Keratinocyte (primary cell): ENCODE data around the gene SASH1. TPM values are rescaled to one million over a fixed set of nuclear protein-coding genes. Genes with fewer than 3 reads are reported as not detected.

Experiments used
- DNase-seq: peaks from one replicate; pipeline ENCODE4 v3.0.0-alpha.2; 2011; ENCODE audit warnings: low read depth, missing footprints, low spot score
- FAIRE-seq: peaks from 2 replicates; lab custom pipeline; 2011; peaks lifted over from hg19 to GRCh38; lab: Jason Lieb, UNC
- H2AFZ ChIP-seq: 2 replicates; pipeline ENCODE4 v1.6.0; 2012; ENCODE audit warnings: low read length, control low read depth, inconsistent platforms; ENCODE audit not compliant: control insufficient read depth
- H3K27ac ChIP-seq: 2 replicates; pipeline ENCODE4 v1.5.1; 2011; ENCODE audit warnings: low read length; ENCODE audit not compliant: control insufficient read depth, insufficient read depth
- H3K27me3 ChIP-seq: 3 replicates; pipeline ENCODE4 v1.6.0; 2011; ENCODE audit warnings: low read length; ENCODE audit not compliant: control insufficient read depth, insufficient read depth; ENCODE audit errors: extremely low read depth
- H3K36me3 ChIP-seq, 2 experiments: 2 replicates in 1 of 2; 3 replicates in 1 of 2; pipeline ENCODE4 v1.5.1; 2011; ENCODE audit warnings: low read length in 2 of 2, mild to moderate bottlenecking in 1 of 2; ENCODE audit not compliant: control insufficient read depth in 2 of 2, insufficient read depth in 2 of 2; ENCODE audit errors: extremely low read depth in 1 of 2
- H3K4me1 ChIP-seq: 3 replicates; pipeline ENCODE4 v1.5.1; 2011; ENCODE audit warnings: low read length; ENCODE audit not compliant: control insufficient read depth, insufficient read depth; ENCODE audit errors: extremely low read depth
- H3K4me2 ChIP-seq: 3 replicates; pipeline ENCODE4 v1.6.0; 2011; ENCODE audit warnings: low read depth, low read length; ENCODE audit not compliant: control insufficient read depth, insufficient read depth; ENCODE audit errors: extremely low read depth
- H3K4me3 ChIP-seq, 3 experiments: fragments of 200-600 bp in 1 of 3; sonication (generic) in 1 of 3; 2 replicates in 2 of 3; 3 replicates in 1 of 3; pipeline ENCODE4 v1.5.1; 2011 to 2016; ENCODE audit warnings: low read length in 3 of 3, mild to moderate bottlenecking in 3 of 3, control low read depth in 2 of 3, inconsistent platforms in 1 of 3, low read depth in 1 of 3, mixed read lengths in 1 of 3, mixed run types in 1 of 3, moderate library complexity in 1 of 3; ENCODE audit not compliant: control insufficient read depth in 2 of 3, insufficient read depth in 2 of 3; ENCODE audit errors: extremely low read depth in 1 of 3
- H3K79me2 ChIP-seq: 2 replicates; pipeline ENCODE4 v1.6.0; 2012; ENCODE audit warnings: low read length; ENCODE audit not compliant: control insufficient read depth, insufficient read depth
- H3K9ac ChIP-seq: 3 replicates; pipeline ENCODE4 v1.6.0; 2011; ENCODE audit warnings: low read length; ENCODE audit not compliant: control insufficient read depth, insufficient read depth; ENCODE audit errors: extremely low read depth
- H3K9me1 ChIP-seq: 3 replicates; pipeline ENCODE4 v1.6.0; 2011; ENCODE audit warnings: low read length; ENCODE audit not compliant: control insufficient read depth, insufficient read depth; ENCODE audit errors: extremely low read depth
- H3K9me3 ChIP-seq: 2 replicates; pipeline ENCODE4 v1.5.1; 2012; ENCODE audit warnings: low read depth, low read length; ENCODE audit not compliant: control insufficient read depth
- H4K20me1 ChIP-seq: 3 replicates; pipeline ENCODE4 v1.6.0; 2011; ENCODE audit warnings: low read length; ENCODE audit not compliant: control insufficient read depth, insufficient read depth; ENCODE audit errors: extremely low read depth
- EZH2 ChIP-seq: IDR thresholded peaks from one replicate; pipeline ENCODE4 v1.6.1; 2012; ENCODE audit warnings: inconsistent platforms, mild to moderate bottlenecking, low read length, moderate library complexity
- dilution Hi-C: fragments of 300-500 bp; cut with MboI; formaldehyde crosslinking; loops from one replicate; pipeline ENCODE4 v1.7.0; 2020; ENCODE audit warnings: low sequenced_read_pairs; ENCODE audit not compliant: extremely low pct_ligation_motif_present
- polyA plus RNA-seq, 5 experiments: library from polyadenylated mRNA; depleted of rRNA in 3 of 5; stranded (reverse) in 3 of 5; stranded (forward) in 1 of 5; unstranded in 1 of 5; fragments of >200 nt; gene quantifications; 1 replicate in 1 of 5; 2 replicates in 3 of 5; 3 replicates in 1 of 5; pipeline versions ENCODE4 v1.2.1 to v1.2.3, GENCODE V29; 2011 to 2012; ENCODE audit warnings: missing spikeins in 2 of 5, low read depth in 1 of 5, low replicate concordance in 1 of 5
- TF ChIP-seq, protein P1 (sequence below), 3 experiments: IDR thresholded peaks in 1 of 3; conservative IDR thresholded peaks in 1 of 3; optimal IDR thresholded peaks in 1 of 3; 2 replicates in 2 of 3; 3 replicates in 1 of 3; pipeline versions ENCODE3 to v1.5.1; 2011; ENCODE audit warnings: low read length in 3 of 3, mild to moderate bottlenecking in 3 of 3, moderate library complexity in 2 of 3, control low read depth in 1 of 3, inconsistent platforms in 1 of 3; ENCODE audit not compliant: insufficient read depth in 2 of 3; ENCODE audit errors: extremely low read depth in 1 of 3

Gene SASH1
- polyA plus RNA-seq, 1 donor (not counting 4 experiments of a cell fraction or from before 2014, with no cell fraction given) = 4.4 TPM

DNA sequence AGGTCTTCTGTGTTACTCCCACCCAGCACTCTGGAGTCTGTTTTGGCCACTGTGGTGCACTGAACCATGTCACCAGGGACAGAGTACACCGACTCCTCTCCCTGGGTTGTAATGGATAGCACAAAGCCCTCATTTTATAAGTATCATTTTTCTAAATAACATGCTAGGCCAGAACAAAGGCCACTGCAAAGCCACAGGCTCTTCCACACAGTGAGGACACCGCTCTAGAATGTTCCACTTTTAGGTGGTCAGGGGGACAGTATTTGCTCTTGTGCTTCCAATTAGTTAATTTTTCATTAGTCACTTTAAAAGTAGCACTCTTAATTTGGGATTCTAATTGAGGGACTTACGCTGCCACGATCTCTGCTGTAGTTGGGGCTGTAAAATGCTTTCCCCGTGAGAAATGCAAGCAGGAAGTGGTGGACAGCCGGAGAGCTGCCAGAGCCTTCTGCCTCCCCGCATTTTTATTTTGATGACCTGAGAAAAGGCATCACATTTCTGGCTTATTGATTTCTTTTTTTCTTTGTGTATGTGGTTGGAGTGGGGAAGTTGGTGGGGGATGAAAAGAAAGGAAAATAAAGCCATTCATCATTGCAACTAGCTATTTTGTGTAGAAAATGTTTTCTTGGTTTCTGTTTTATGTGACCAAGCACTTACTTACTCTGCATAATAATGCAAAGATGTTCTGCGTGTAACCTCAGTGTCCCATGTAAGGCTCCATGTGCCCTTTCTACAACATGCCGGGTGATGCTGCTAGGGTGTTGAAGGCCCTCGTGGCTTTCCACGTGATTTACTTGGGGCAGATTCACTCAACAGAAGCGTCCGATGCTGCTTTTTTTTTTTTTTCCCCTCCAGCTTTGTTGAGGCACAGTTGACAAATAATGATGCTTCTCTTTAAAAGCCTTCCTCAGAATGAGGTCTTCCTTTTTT is 195.9 kb downstream of the SASH1 start:
- H3K4me2 ChIP-seq = no peak overlapping the region
- no peak for FAIRE-seq

DNA sequence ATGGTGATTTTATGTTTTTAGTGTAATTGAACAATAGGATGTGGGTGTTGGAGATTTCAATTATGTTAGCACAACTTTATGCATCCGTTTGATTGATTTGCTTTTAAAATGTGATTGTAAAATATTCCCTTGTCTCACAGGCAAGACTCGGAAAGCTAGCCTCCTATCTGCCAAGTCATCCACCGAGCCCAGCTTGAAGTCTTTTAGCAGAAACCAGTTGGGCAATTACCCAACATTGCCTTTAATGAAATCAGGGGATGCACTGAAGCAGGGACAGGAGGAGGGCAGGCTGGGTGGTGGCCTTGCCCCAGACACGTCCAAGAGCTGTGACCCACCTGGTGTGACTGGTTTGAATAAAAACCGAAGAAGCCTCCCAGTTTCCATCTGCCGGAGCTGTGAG is 200.9 kb downstream of the SASH1 start:
- no peak for TF ChIP-seq EZH2
- TF ChIP-seq, protein P1, sequence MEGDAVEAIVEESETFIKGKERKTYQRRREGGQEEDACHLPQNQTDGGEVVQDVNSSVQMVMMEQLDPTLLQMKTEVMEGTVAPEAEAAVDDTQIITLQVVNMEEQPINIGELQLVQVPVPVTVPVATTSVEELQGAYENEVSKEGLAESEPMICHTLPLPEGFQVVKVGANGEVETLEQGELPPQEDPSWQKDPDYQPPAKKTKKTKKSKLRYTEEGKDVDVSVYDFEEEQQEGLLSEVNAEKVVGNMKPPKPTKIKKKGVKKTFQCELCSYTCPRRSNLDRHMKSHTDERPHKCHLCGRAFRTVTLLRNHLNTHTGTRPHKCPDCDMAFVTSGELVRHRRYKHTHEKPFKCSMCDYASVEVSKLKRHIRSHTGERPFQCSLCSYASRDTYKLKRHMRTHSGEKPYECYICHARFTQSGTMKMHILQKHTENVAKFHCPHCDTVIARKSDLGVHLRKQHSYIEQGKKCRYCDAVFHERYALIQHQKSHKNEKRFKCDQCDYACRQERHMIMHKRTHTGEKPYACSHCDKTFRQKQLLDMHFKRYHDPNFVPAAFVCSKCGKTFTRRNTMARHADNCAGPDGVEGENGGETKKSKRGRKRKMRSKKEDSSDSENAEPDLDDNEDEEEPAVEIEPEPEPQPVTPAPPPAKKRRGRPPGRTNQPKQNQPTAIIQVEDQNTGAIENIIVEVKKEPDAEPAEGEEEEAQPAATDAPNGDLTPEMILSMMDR (optimal IDR thresholded peaks at IDR 0.05 in 1 of 3, IDR thresholded peaks at IDR 0.05 in 1 of 3, conservative IDR thresholded peaks at IDR 0.05 in 1 of 3; ENCODE audit: extremely low read depth in 1 of 3, insufficient read depth in 2 of 3, low read length in 3 of 3) = no peak
- no peak overlapping the region for H3K4me3 ChIP-seq
- H3K9me1 ChIP-seq = peaks cover 6% of the 10 kb centered on the region
- no peaks in the 10 kb centered on the region for H3K4me1 ChIP-seq
- H4K20me1 ChIP-seq = no peaks in the 10 kb centered on the region
- no peak overlapping the region for H3K27ac ChIP-seq
- FAIRE-seq = no peak
- H3K9me3 ChIP-seq = no peaks in the 10 kb centered on the region
- no peaks in the 10 kb centered on the region for H3K79me2 ChIP-seq
- H3K36me3 ChIP-seq = peaks cover 9 to 10% of the 10 kb centered on the region in 2 experiments
- no peak overlapping the region for H2AFZ ChIP-seq
- H3K27me3 ChIP-seq = no peaks in the 10 kb centered on the region
- H3K4me2 ChIP-seq = no peak overlapping the region
- H3K9ac ChIP-seq = no peak overlapping the region
- no peak for DNase-seq
- dilution Hi-C loops = no loop called here

More for the DNA sequence above, 195.9 kb downstream of the SASH1 start:
- no peak for DNase-seq
- dilution Hi-C loops = no loop called here
- Histone ChIP-seq H2AFZ (no peak overlapping the region), H3K79me2 (no peaks in the 10 kb centered on the region), H3K9me3 (no peaks in the 10 kb centered on the region), H3K27ac (no peak overlapping the region), H3K9me1 (peaks cover 6% of the 10 kb centered on the region), H4K20me1 (no peaks in the 10 kb centered on the region), H3K27me3 (no peaks in the 10 kb centered on the region), H3K4me3 (no peak overlapping the region), H3K4me1 (no peaks in the 10 kb centered on the region), H3K9ac (no peak overlapping the region), H3K36me3 (peaks cover 7% of the 10 kb centered on the region in 2 experiments)
- TF ChIP-seq, protein P1 (optimal IDR thresholded peaks at IDR 0.05 in 1 of 3, IDR thresholded peaks at IDR 0.05 in 1 of 3, conservative IDR thresholded peaks at IDR 0.05 in 1 of 3; ENCODE audit: extremely low read depth in 1 of 3, insufficient read depth in 2 of 3, low read length in 3 of 3) = no peak
- no peak for TF ChIP-seq EZH2
